NCI-H345 treated with DMSO at 0.1 percent for 48 hours (cell line): ENCODE results near the gene KLHL6.

Source experiments
- DNase-seq: peaks from one replicate; lab custom pipeline; 2025; ENCODE audit not compliant: unreplicated experiment; lab: John Stamatoyannopoulos, UW

The KLHL6 gene

DNA sequence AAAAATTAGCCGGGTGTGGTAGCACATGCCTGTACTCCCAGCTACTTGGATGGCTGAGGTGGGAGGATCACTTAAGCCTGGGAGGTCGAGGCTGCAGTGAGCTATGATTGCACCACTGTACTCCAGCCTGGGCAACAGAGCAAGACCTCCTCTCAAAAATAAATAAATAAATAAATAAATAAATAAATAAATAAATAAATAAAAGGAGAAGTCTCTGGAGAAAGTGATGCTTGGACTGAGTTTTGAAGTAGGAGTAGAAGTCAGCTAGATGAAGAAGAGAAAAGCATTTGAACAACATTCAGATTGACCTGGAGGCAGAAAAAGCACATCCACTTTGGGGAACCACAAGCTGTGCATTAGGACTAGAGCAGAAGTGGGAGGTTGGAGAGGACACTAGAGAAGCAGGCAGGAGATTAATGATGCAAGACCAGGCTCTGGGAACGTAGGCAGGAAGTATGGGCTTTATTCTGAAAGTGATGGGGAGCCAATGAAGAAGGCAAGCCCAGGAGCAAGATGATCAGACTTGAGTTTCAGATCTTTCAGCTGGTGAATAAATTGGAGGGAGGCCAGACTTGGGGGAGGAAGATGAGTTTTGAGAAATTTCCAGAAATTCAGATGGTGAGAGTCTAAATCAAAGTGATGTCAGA lies 48.7 kb downstream of the KLHL6 start:
- DNase-seq: no peak

DNA sequence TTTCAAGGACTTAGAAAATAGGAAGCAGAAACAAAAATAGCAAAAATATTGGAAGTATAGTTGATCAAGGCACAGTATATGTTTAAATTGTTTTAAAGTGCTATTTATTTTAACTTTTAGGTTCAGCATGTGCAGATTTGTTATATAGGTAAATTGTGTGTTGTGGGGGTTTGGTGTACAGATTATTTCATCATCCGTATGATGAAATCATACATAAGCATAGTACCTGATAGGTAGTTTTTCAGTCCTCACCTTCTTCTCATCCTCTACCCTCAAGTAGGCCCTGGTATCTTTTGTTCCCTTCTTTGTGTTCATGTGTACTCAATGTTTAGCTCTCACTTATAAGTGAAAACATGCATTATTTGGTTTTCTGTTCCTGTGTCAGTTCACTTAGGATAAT lies 50.9 kb downstream of the KLHL6 start:
- DNase-seq: no peak

DNA sequence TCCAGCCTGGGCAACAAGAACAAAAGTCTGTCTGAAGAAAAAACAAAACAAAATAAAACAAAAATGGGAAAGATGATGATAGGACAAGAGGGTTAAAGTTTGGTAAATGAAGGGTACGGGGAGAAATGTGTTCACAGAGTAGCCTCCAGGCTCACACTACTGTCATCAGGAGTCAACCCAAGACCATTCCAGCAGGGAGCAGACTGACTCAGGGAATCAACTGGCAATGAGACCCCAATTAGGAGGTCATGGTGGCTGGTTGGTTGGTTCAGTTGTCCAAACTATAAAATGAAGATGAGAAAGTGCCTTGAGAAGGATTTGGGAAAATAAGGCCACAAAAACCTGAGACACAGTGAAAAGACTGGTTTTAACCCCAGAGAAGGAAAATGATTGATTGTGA lies 51.8 kb downstream of the KLHL6 start:
- DNase-seq: no peak

DNA sequence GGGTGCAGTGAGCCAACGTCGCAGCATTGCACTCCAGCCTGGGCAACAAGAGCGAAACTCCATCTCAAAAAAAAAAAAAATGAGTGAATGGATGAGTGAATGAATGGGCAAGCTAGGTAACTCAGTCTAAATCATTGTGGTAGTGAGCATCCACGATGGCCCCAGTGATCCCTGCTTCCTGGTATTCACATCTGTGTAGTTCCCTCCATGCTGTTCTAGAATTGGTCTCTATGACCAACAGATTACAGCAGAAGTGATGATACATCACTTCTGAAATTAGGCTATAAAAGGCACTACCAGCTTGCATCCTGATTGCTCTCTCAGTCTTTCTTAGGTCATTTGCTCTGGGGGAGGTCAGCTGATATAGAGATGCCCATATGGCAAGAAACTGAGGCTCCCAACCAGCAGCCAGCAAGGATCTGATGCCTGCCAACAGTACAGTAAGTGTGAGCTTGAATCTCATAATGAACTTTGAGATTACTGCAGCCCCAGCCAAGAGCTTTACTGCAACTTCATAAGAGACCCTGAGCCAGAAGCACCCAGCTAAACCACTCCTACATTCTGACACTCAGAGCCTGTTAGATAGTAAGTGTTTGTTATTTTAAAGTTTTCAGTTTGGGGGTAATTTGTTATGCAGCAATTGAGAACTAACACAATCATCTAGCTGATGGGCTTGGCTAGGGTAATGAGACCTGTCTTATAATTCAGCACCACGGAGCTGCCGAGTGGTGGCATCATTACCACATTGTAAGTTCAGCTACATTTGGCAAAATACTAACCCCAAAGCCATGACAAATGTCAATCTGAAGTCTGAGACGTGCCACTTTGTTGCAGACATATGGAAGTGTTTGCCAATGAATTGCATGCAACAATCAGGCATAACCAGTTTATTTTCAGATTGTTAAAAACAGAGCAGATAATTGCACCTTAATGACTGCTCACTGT lies 53.0 kb downstream of the KLHL6 start:
- no peak for DNase-seq

DNA sequence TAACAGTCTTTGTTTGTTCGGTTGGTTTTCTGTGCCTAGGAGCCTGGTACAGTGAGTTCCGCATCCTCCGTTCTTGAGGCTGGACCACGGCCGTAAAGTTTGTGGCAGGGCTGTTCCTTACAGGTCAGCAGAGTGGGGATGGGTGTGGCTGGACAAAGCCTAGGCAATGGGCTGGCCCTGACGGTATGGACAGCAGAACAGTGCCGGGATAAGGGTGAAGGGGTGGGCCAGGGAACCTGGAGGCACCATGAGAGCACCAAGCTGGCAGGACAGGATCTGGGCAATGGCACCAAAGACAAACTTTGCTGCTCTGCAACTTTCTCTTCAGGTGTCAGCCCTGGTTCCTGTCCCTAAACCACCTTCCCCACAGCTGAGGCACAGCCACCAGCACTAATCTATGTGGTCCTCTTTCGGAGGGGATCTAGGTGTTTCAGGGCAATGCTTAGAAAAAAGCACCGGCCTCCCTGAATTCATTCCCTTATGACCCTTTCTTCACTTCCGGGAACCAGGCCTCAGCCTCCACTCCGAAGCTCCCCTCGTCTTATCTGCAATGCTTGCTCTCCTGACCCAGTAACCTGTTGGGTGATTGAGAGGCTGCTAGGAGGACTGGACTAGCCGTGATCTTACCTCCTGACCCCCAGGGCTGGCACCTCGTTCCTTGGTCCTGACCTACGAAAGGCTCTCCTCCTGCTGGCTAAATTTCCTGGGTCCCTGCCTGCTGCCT lies 54.4 kb downstream of the KLHL6 start:
- no peak for DNase-seq

DNA sequence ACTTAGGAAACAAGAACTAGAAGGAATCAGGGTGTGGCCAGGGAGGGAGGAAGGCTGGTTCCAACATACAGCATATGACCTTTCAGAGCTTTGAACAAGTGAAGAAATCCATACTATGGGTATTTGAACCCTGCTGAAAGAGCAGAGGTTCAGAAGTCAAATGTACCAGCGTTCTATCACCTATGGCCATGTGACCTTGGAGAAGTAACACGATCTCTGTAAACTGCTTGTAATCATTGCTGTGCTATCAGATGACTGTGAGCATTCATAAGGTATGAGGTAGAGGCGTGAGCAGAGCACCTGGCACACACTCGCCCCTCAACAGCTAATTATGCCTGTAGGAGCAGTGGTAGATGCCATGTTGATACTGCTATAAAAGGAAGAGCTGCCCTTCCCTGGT lies 55.2 kb downstream of the KLHL6 start:
- no peak for DNase-seq

DNA sequence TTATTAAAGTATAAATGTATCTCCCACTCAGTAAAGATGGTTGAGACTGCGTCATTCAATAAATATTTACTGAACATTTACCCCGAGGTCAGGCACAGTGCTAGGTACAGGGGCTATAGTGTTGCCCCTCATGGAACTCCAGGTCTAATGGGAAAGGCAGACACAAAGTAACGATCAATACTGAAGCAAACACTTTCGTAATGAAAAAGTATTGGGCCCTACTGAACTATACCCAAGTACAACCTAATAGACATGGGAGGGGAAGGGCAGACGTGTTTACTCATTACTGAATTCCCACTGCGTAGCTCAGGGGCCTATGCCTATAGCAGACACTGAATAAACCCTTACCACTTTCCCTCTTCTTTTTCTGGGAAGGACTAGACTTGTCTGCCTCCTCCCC lies 56.9 kb downstream of the KLHL6 start:
- no peak for DNase-seq

DNA sequence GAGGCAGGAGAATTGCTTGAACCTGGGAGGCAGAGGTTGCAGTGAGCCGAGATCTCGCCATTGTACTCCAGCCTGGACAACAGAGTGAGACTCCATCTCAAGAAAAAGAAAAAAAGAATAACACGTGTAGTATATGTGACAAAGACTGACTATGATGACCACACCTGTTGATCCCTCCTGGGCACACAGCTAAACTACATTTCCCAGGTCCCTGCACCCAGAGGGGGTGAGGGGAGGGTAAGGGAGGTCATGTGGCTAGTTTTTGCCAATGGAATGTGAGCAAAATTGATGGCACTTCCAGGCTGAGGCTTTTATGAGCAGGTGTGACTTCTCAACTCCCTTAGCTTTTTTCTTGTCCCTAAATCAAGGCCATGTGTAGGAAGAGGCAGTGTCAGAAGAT lies 58.2 kb downstream of the KLHL6 start:
- no peak for DNase-seq

DNA sequence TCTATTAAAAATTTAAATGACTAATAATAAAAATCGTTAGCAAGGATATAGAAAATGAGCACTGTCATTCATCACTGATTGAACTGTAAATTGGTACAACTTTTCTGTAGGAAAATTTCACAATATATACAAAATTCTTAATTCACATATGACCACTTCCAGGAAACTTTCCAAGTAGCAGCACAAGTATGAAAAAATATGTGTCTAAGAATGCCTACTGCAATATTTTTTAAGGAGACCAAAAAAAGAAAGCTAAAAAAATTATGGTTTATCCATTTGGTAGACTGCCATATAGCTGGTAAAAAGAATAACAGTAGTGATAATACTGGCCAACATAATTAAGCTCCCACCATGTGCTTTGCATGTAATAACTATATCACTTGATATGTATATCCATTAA lies 59.2 kb downstream of the KLHL6 start:
- no peak for DNase-seq

DNA sequence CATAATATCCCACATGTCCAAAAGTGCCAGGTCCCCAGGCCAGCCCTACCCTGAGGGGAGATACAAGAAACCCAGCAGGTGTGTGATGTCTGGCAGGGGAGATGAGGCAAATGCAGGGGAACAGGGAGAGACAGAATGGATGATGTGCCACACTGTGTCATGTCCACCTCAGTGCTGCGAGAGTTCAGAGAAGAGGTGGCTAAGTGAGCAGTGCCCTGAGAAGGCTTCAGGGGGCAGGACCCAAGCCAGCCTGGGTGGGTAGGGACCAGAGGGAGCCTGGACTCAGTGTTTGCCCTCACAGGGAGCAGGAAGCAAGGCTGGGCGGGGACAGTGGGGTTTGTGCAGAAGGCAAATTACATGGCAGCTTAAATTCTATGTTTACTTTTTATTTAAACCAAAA lies 61.2 kb downstream of the KLHL6 start:
- no peak for DNase-seq

DNA sequence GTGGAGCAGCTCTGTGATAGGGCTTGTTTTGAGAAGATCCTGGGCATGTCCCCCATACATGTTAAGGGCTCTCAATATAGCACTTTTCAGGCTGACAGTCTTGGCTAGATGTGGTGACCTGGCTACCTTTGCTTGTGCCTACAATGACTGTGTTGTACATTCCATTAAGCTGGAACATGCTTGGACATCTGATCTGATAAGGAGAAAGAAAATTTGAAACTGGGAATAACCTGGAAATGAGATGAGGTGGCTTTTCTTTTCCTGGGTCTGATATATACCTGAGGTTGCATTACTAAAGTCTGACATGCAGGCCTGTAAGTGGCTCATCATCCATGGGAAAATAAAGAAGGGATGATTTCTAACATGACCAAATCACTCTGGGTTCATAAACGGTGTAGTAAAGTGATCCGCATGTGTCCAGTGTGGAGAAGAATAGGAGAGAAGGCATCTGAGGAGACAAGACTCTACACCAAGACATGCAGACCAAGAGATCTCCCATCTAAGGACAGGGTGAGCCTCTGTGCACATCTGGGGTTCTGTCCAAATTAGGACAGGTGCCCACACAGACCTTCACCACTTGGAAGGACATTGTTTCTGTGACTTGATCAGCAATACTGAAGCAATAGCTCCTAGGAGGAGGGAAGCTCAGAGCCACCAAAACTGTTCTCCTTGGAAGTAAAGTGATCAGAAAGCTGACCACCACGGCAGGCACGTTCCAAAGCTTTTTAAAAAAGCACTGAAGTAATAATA lies 62.0 kb downstream of the KLHL6 start:
- DNase-seq: no peak

DNA sequence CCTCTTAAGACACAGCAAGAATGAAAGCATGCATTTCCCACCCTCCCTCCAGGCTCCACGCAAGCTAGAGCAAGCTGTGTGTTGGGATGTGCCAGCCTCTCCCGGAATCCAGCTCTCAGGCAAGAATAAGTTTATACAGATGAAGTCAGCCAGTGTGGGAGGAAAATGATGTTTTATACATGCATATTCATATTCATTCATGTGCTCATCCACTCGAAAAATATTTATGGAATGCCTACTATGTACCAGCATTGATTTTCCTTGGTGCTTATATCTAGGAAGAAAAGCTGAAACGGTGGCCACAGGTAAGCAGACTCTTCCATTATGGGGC lies 62.7 kb downstream of the KLHL6 start:
- no peak for DNase-seq

DNA sequence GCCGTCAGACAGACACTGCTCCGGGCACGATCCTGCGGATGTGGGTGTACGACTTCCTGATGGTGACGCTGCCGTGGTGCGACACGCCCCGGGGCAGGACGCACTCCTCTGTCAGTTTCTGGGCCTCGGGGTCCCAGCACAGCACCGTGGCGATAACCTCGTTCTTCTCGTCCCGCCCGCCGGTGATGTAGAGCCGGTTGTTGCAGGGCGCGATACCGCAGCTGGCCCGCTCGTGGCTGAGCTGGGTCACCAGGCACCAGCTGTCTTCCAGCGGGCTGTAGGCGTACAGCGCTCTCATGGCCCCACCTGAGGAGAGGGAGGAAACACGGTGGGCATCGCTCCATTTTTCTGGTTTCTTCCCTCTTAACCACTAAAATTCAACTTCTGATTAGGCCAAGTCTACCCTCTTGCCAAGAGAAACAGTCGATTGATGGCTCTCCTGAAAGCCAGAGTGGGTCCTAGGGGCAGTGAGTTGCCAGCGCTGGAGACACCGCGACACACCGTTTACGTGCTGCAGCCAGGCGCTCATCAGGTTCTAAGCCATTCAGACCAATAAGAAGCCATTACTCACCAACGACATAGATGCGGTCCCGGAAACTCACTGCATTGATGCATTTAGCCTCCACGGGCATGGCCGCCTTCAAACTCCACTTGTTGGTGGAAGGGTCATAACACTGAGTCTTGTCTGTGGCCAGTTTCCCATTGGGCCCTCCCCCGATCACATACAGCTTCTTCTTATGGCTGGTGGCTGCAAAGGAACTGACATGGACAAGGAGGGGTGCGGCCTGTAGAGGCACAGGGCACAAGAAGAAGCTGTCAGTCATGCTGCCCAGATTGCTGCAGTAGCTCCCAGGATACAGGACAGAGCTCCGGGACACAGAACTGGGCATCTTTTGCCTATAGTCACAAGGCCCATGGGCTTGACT lies 63.3 kb downstream of the KLHL6 start:
- DNase-seq: no peak

DNA sequence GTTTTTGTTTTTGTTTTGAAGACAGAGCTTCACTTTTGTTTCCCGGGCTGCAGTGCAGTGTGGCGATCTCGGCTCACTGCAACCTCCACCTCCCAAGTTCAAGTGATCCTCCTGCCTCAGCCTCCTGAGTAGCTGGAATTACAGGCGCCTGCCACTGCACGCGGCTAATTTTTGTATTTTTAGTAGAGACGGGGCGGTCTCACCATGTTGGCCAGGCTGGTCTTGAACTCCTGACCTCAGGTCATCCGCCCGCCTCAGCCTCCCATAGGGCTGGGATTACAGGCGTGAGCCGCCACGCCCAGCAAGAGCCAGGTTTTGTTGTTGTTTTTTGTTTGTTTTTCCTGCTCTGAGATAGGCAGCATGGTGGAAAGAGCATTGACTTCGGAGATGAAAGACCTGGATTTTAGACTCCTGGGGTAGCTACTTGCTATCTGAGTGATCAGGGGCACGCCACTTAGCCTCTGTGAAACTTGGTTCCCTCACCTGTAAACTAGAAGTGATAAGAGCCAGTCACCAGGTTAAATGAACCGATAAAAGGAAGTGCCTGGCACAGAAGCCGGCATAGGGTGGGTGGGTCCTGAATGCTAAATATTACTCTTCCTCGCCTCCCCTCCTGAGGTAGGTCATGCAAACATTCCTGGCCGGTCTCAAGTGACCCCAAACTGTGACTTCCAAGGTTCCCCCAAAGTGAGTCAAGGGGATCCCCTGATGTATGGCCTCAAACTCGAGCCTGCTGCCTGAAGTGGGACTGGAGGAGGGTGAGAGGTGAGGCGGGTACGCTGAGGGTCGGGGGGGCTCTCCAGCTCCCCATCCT lies 64.2 kb downstream of the KLHL6 start:
- DNase-seq: no peak

DNA sequence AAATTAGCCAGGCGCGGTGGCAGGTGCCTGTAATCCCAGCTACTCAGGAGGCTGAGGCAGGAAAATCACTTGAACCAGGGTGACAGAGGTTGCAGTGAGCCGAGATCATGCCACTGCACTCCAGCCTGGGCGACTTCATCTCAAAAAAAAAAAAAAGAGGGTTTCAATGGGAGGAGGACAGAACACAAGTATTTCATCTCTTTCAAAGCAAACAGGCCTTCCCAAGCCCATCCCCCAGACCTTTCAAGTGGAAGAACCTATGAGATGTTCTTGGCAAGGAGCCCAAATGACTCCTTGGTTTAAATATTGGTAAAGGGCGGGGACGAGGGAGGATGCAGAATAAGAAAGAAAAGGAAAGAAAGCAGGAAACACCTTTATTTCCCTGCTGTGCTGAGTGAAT lies 64.9 kb downstream of the KLHL6 start:
- DNase-seq: peak; percentile 94

DNA sequence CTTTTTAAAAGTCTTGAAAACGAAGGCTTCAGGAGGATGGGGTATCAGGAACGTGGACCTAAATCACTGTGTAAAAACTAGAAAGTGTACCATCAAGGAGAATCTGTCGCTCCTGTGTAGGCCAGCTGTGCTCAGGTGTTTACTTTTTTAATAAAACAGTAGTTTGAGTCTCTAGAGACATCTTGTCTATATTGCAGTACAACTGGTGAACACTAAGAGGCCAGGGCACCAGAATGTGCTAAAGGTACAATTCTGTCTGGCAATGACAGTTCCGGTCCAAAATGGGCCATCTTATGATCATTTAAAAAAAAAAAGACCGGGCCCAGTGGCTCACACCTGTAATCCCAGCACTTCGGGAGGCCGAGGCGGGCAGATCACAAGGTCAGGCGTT lies 65.3 kb downstream of the KLHL6 start:
- DNase-seq: no peak

DNA sequence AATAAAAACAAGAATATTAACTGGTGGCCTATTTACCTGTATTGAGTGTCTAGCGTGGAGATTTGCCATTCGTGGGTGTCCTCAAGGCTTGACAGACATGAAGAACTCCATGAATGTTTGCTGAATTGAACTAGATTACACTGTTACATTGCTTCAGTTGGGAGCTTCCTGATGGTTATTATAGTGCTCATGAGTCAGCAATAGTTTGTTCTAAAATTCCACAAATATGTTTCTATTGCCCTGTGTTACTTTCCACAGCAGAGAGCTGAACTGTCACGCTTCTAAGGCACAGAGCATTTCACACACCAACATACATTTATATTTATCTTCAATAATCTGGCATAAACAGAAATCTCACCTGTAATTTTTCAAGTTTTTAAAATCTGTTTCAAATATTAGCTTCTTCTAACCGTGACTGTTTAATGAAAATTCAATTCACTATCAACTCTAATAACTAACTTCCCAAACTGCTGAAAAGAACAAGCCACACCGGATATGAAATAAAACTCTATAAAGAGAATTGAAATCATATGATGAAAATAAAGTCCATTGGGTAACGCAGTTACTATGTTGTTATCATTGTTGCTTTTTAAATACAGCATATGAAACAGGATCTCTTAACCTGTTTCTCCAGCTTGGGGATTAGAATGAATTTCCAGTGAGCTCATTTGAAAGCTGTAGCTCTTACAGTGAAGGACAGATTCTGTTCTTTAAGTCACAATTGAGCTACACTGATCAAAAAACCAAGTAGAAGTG lies 65.9 kb downstream of the KLHL6 start:
- DNase-seq: no peak

DNA sequence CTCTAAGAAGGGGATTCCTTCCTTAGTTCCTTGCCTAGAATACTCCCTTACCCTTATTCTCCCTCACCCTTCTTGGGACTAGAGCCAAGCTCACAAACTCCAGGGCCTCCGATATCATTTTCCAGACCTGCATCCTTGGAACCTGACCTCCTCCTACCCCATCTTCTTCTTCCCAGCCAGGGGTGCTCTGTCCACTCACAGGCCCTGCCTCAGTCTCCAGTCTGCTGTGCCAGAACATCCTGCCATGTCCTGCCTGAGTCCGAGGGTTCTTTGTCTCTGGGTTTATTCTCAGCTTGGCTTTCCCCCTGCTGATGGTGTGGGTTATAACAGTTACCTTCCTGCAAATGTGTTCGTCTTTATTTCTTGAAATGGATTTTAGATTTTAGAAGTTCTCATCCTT lies 67.2 kb downstream of the KLHL6 start:
- no peak for DNase-seq

DNA sequence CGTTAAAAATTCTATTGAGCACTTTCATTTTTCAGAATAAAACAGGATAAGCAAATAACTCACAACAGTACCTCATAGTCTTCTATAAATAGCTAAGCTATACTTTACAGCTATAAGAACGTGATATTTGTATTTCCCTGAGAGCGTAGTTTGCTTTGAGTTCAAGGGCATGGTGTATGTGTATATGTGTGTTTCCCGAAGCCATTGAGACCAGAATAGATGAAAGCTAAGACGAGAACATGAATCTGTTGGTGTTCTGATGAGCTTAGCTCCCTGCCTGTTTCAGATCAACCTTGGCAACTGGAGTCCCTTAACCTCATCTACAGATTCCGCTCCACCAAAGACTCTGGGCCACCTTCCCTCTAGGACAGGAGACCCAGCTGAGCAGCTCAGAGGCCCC lies 67.6 kb downstream of the KLHL6 start:
- DNase-seq: no peak
